Measurements from ENCODE around the gene MYO5C. TPM values are rescaled to one million over a fixed set of nuclear protein-coding genes. Genes with fewer than 3 reads are reported as not detected.

MYO5C gene, protein sequence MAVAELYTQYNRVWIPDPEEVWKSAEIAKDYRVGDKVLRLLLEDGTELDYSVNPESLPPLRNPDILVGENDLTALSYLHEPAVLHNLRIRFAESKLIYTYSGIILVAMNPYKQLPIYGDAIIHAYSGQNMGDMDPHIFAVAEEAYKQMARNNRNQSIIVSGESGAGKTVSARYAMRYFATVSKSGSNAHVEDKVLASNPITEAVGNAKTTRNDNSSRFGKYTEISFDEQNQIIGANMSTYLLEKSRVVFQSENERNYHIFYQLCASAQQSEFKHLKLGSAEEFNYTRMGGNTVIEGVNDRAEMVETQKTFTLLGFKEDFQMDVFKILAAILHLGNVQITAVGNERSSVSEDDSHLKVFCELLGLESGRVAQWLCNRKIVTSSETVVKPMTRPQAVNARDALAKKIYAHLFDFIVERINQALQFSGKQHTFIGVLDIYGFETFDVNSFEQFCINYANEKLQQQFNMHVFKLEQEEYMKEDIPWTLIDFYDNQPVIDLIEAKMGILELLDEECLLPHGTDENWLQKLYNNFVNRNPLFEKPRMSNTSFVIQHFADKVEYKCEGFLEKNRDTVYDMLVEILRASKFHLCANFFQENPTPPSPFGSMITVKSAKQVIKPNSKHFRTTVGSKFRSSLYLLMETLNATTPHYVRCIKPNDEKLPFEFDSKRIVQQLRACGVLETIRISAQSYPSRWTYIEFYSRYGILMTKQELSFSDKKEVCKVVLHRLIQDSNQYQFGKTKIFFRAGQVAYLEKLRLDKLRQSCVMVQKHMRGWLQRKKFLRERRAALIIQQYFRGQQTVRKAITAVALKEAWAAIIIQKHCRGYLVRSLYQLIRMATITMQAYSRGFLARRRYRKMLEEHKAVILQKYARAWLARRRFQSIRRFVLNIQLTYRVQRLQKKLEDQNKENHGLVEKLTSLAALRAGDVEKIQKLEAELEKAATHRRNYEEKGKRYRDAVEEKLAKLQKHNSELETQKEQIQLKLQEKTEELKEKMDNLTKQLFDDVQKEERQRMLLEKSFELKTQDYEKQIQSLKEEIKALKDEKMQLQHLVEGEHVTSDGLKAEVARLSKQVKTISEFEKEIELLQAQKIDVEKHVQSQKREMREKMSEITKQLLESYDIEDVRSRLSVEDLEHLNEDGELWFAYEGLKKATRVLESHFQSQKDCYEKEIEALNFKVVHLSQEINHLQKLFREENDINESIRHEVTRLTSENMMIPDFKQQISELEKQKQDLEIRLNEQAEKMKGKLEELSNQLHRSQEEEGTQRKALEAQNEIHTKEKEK (N-terminal part only)
- total RNA-seq: 10 to 100 TPM; 17.8 to 25.5 (median 23.6) TPM

DNA sequence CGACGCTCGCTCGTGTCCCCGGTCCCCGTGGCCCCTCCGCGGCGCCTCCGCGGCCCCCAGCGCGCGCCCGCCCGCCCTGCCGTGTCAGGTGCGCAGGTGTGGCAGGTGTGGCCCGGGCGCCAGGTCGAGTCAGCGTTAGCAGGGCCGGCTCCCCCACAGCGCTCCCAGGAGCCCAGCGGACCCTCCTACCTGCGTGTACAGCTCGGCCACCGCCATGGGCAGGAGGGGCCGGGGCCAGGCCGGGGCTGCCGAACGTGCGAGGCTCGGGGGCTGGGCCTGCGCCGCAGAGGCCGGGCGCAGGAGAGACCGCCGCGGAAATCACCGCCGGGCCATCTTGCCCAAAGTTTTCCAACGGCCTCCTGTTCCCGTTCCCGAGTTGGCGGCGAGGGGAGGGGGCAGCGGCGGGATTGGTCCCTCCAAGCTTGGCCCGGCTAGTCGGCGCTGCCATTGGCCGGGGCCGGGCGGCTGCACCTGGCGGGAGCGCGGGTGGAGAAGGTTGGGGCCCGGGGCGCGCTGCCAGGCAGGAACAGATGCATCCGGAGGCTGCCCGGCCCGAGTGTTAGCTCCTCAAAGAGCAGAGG, at the start of gene MYO5C:
TSS of gene MYO5C (minus strand) at position 384 of the 581 bp plus-strand sequence. CDS start at position 216, 168 bp downstream.
- Histone ChIP-seq H3K27ac (peak within 1 kb of the TSS; percentile 78 to 88 (median 84)), H3K27me3 (peaks cover 0 to 38% (median 0%) of the 10 kb centered on the region in 4 donors), H3K36me3 (no peaks in the 10 kb centered on the region), H3K4me1 (peaks cover 10 to 43% (median 19%) of the 10 kb centered on the region in 3 donors), H3K4me3 (peak within 1 kb of the TSS; percentile 57 to 77 (median 68)), H3K9me3 (no peaks in the 10 kb centered on the region)
- WGBS, 2 donors: 3% methylated on average over 7 to 13 of the region's 65 CpGs
- intact Hi-C loops (cut with DNase I): no loop called here
- no peak for DNase-seq
- TF ChIP-seq POLR2A (IDR thresholded peaks at IDR 0.05): peak in 1 of 4 donors; percentile 71
- TF ChIP-seq, protein P1, sequence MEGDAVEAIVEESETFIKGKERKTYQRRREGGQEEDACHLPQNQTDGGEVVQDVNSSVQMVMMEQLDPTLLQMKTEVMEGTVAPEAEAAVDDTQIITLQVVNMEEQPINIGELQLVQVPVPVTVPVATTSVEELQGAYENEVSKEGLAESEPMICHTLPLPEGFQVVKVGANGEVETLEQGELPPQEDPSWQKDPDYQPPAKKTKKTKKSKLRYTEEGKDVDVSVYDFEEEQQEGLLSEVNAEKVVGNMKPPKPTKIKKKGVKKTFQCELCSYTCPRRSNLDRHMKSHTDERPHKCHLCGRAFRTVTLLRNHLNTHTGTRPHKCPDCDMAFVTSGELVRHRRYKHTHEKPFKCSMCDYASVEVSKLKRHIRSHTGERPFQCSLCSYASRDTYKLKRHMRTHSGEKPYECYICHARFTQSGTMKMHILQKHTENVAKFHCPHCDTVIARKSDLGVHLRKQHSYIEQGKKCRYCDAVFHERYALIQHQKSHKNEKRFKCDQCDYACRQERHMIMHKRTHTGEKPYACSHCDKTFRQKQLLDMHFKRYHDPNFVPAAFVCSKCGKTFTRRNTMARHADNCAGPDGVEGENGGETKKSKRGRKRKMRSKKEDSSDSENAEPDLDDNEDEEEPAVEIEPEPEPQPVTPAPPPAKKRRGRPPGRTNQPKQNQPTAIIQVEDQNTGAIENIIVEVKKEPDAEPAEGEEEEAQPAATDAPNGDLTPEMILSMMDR (IDR thresholded peaks at IDR 0.05): no peak

DNA sequence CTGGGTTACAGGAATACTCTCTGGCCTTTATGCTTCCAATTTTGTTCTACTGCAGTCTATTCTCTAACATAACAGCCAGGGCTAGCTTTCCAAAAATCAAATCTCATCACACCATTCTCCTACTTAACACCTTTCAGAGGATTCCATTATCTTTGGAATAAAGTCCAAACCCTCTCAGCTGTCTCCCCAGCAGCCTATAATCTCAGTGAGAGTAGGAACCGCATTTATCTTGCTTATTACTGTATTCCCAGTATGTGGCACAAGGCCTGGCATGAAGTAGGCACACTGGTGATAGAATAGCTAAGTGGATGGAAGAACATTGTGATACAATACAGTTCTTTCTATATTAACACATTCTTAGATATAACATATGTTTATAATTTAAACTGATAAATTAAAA, 49.0 kb upstream of the MYO5C start:
- Histone ChIP-seq H3K27ac (no peak overlapping the region), H3K4me1 (no peaks in the 10 kb centered on the region), H3K4me3 (no peak overlapping the region), H3K27me3 (no peaks in the 10 kb centered on the region), H3K36me3 (peaks cover 0 to 50% (median 0%) of the 10 kb centered on the region in 3 donors), H3K9me3 (no peaks in the 10 kb centered on the region)
- no peak for TF ChIP-seq POLR2A (IDR thresholded peaks at IDR 0.05)
- TF ChIP-seq, protein P1 (IDR thresholded peaks at IDR 0.05): no peak
- 94 to 100% methylated on average over 1 of the region's 1 CpG for WGBS, 2 donors
- no peak for DNase-seq
- intact Hi-C loops (cut with DNase I): no loop called here

DNA sequence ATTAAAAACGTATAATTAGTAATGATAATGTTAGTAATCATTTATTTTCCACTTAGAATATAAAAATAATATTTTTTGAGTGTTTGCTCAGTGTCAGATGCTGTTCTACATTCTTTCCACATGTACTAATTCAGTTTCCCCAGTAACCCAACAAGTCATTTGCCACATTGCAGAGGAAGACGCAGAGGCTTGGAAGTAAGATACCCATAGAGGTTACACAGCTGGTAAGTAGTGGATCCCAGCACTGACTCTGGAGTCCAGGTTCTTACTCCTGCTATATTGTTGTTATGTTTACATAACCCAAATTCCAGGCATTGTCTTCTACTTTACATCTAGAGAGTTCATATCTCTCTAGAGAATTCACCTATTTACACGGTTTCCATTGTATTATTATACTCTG, 48.2 kb upstream of the MYO5C start:
- intact Hi-C loops (cut with DNase I): no loop called here
- H3K36me3 ChIP-seq: peaks cover 0 to 45% (median 0%) of the 10 kb centered on the region in 3 donors
- TF ChIP-seq, protein P1 (IDR thresholded peaks at IDR 0.05): no peak
- TF ChIP-seq POLR2A (IDR thresholded peaks at IDR 0.05): no peak
- H3K9me3 ChIP-seq: no peaks in the 10 kb centered on the region
- H3K27me3 ChIP-seq: no peaks in the 10 kb centered on the region
- H3K4me3 ChIP-seq: no peak overlapping the region
- H3K4me1 ChIP-seq: no peaks in the 10 kb centered on the region
- 80 to 83% methylated on average over 3 of the region's 3 CpGs for WGBS, 2 donors
- no peak for DNase-seq
- no peak overlapping the region for H3K27ac ChIP-seq

DNA sequence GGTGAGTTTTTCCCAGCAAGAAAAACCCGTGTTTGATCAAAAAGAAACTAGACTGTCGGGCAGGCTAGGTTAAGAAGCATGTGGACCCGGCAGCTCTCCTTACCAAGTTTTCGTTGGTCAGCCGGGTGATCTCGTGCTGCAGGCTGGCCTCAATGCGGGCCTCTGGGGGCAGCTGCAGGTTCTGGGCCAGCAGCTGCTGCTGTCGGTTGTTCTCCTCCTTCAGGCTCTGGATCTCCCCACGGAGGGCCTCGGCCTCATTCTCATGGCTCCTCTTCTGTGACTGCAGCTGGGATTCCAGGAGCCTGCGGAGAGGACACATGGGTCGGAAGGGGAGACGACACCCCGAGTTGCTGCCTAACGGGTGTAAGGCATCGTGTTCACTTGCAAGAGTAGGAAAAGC, 44.5 kb upstream of the MYO5C start:
- no peaks in the 10 kb centered on the region for H3K27me3 ChIP-seq
- no peak for DNase-seq
- intact Hi-C loops (cut with DNase I): no loop called here
- peaks cover 0 to 9% (median 0%) of the 10 kb centered on the region in 3 donors for H3K4me1 ChIP-seq
- H3K27ac ChIP-seq: no peak overlapping the region
- no peaks in the 10 kb centered on the region for H3K9me3 ChIP-seq
- TF ChIP-seq, protein P1 (IDR thresholded peaks at IDR 0.05): no peak
- no peak for TF ChIP-seq POLR2A (IDR thresholded peaks at IDR 0.05)
- peaks cover 0 to 31% (median 0%) of the 10 kb centered on the region in 3 donors for H3K36me3 ChIP-seq
- no peak overlapping the region for H3K4me3 ChIP-seq
- 89 to 100% methylated on average over 8 to 9 of the region's 16 CpGs for WGBS, 2 donors

Measured in esophagus squamous epithelium (tissue), 5 donors.